Measurements from ENCODE around the gene SESN2. TPM values are rescaled to one million over a fixed set of nuclear protein-coding genes. Genes with fewer than 3 reads are reported as not detected.
A peak's percentile ranks its signal among the peaks of the same experiment; 100 is the strongest.
"Not testable (repeated sequence)": the region's sequence is repeated elsewhere in the genome, so short reads cannot be mapped to it uniquely, and the experiment has no call there.

The SESN2 gene
- total RNA-seq, 1 donor from 2014 or later, result 5.0 TPM

DNA sequence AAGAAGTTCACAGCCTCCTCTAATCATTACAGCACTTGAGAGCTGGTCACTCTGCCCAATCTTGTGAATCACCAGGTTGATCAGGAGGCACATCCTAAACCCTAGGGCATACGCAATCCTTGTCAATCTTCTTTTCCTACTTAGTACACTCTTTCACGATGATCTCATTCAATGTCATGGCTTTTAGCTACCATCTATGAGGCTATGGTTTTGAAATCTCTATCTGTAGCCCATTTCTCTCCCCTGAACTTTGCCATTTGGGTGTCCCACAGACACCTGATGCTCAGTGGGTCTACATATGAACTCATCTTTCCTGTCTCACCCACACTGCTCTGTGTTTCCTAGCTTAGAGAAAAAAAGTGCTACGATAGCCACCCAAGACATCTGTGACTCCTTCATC, 67.7 kb downstream of the SESN2 start:
- DNase-seq (ENCODE audit: low read depth in 2 of 2), result no peak

DNA sequence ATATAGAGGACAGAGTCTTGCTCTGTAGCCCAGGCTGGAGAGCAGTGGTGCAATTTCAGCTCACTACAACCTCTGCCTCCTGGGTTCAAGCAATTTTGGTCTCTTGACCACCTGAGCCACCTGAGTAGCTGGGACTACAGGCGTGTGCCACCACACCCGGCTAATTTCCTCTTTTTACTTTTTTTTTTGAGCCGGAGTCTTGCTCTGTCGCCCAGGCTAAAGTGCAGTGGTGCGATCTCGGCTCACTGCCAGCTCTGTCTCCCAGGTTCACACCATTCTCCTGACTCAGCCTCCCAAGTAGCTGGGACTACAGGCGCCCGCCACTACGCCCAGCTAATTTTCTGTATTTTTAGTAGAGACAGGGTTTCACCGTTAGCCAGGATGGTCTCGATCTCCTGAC, 68.1 kb downstream of the SESN2 start:
- DNase-seq (ENCODE audit: low read depth in 2 of 2), result not testable (repeated sequence)

DNA sequence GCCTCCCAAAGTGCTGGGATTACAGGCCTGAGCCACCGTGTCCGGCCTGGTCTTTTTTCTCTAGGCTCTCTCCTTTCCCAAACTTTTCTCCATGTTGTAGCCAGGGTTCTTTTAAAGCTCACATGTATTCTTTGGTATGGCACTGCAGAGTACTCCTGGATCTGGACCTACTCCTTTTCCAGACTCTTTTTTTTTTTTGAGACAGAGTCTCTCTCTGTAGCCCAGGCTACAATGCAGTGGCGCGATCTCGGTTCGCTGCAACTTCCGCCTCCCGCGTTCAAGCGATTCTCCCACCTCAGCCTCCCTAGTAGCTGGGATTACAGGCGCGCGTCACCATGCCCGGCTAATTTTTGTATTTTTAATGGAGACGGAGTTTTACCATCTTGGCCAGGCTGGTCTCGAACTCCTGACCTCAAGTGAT, 68.9 kb downstream of the SESN2 start:
- DNase-seq (ENCODE audit: low read depth in 2 of 2), result no peak

DNA sequence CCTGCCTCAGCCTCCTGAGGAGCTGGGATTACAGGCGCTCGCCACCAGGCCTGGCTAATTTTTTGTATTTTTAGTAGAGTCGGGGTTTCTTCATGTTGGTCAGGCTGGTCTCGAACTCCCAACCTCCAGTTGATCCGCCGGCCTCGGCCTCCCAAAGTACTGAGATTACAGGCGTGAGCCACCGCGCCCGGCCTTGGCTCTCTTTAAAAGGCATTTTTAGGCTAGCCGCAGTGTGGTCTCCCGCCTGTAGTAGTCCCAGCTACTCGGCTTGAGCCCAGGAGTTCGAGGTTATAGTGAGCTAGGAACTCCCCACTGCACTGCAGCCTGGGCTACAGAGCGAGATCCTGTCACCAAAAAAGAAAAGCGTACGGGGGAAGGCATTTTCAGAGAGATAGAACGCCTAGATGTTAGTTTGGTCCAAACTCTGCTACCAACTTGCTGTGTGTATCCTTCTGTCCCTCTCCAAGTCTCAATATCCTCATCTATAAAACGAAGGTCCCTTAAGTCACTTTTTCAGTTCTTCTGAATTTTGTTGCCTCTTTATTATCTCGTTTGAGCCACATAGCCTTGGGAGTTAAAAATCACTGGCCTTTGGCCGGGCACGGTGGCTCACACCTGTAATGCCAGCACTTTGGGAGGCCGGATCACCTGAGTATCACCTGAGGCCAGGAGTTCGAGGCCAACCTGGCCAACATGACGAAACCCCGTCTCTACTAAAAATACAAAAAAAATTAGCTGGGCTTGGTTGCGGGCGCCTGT, 70.3 kb downstream of the SESN2 start:
- DNase-seq (ENCODE audit: low read depth in 2 of 2), result peak; percentile 43 to 51

Other genes with a start within 250 kb of the SESN2 start
- gene EYA3, start 170.9 kb upstream of the SESN2 start, total RNA-seq, result 7.6 and 8.5 TPM in 2 replicates
- under 0.01 TPM in 2 replicates for gene PTAFR, start 82.8 kb upstream of the SESN2 start, total RNA-seq
- gene DNAJC8, start 26.5 kb upstream of the SESN2 start, total RNA-seq, result 37.7 and 50.2 TPM in 2 replicates
- gene ATP5IF1, start 23.4 kb upstream of the SESN2 start, total RNA-seq, result 99.2 and 121 TPM in 2 replicates
- 17.7 and 22.6 TPM in 2 replicates for gene MED18, start 69.5 kb downstream of the SESN2 start, total RNA-seq
- 10.3 and 13.3 TPM in 2 replicates for gene PHACTR4, start 110.2 kb downstream of the SESN2 start, total RNA-seq
- gene RCC1, start 246.5 kb downstream of the SESN2 start, total RNA-seq, result 40.1 and 46.6 TPM in 2 replicates

Measured in lung microvascular endothelial cell (primary cell).